ENCODE data around the gene ZNF883.

ZNF883 gene

GRCh38 chr9:112917047-112917986 lies 94.7 kb downstream of the ZNF883 start:
- TF ChIP-seq, protein P1, sequence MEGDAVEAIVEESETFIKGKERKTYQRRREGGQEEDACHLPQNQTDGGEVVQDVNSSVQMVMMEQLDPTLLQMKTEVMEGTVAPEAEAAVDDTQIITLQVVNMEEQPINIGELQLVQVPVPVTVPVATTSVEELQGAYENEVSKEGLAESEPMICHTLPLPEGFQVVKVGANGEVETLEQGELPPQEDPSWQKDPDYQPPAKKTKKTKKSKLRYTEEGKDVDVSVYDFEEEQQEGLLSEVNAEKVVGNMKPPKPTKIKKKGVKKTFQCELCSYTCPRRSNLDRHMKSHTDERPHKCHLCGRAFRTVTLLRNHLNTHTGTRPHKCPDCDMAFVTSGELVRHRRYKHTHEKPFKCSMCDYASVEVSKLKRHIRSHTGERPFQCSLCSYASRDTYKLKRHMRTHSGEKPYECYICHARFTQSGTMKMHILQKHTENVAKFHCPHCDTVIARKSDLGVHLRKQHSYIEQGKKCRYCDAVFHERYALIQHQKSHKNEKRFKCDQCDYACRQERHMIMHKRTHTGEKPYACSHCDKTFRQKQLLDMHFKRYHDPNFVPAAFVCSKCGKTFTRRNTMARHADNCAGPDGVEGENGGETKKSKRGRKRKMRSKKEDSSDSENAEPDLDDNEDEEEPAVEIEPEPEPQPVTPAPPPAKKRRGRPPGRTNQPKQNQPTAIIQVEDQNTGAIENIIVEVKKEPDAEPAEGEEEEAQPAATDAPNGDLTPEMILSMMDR (IDR thresholded peaks at IDR 0.05; ENCODE audit: insufficient read depth, low read depth, low read length, missing control alignments), result no peak
- H3K4me3 ChIP-seq (ENCODE audit: low read length), result no peak overlapping the region
- DNase-seq (ENCODE audit: low read depth), result peak; percentile 80

DNA sequence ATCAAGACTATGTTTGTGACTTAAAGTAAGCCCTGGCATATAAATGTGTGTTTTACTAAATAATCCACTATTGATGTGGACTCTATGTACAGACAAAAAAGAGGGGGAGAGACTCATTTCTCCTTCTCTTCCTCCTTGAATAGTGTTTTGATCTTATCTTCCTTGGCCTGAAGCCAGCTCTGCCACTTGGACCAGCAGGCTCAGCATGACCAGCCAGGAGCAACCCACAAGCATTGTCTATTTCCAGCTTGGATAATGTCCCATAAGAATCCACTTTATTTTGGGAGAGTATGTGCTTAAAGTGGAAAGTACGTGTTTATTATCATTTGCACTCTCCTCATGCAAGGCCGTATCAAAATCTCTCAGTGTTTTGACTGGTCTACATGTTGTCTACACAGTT lies 97.5 kb downstream of the ZNF883 start:
- TF ChIP-seq, protein P1 (IDR thresholded peaks at IDR 0.05; ENCODE audit: insufficient read depth, low read depth, low read length, missing control alignments), result no peak
- DNase-seq (ENCODE audit: low read depth), result no peak
- no peak overlapping the region for H3K4me3 ChIP-seq (ENCODE audit: low read length)

DNA sequence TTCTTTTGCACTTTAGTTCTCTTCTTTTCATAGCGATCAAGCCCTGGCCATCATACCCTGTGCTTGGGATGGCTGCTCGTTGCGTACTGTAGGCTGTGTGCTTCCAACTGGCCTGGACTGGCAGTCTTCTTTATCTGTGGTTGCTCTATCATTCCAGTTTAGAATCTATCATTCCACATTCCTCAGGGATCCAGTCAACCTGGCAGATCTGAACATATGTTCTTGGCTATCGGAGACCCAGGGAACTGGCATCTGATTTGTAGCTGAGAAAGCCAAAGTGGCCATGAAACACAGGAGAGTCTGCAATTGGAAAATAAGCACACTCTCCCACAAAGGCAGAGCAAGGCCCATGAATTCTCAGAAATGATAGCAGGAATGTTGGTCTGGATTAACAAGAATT lies 98.7 kb downstream of the ZNF883 start:
- TF ChIP-seq, protein P1 (IDR thresholded peaks at IDR 0.05; ENCODE audit: insufficient read depth, low read depth, low read length, missing control alignments), result no peak
- no peak overlapping the region for H3K4me3 ChIP-seq (ENCODE audit: low read length)
- DNase-seq (ENCODE audit: low read depth), result no peak

GRCh38 chr9:112912636-112913035 lies 99.4 kb downstream of the ZNF883 start:
- TF ChIP-seq, protein P1 (IDR thresholded peaks at IDR 0.05; ENCODE audit: insufficient read depth, low read depth, low read length, missing control alignments), result no peak
- no peak overlapping the region for H3K4me3 ChIP-seq (ENCODE audit: low read length)
- DNase-seq (ENCODE audit: low read depth), result no peak

DNA sequence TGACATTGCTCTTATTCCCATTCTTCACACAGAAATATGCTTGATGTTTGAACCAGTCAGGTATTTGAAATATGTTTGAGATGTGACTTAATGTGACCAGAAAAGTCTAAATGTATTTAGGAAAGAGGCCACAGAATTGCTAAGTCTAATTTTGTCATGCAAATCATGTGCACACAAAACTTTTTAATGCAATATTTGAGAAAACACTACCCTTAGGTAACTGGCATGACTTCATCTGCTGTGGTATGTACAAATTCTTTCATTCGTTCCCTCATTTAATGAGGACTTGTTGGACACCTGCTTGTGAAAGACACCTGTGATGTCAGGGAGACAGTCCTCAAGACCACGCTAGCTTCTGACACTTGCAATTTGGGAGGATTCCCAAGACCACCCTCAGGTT lies 100.3 kb downstream of the ZNF883 start:
- no peak for DNase-seq (ENCODE audit: low read depth)
- no peak overlapping the region for H3K4me3 ChIP-seq (ENCODE audit: low read length)
- TF ChIP-seq, protein P1 (IDR thresholded peaks at IDR 0.05; ENCODE audit: insufficient read depth, low read depth, low read length, missing control alignments), result no peak

Data from epithelial cell of esophagus (primary cell).